HG03103 (cell line): Measurements from ENCODE around the gene CYP4F3.
"Not testable (repeated sequence)": the region's sequence is repeated elsewhere in the genome, so short reads cannot be mapped to it uniquely, and the experiment has no call there.

ENCODE experiments used
- ATAC-seq: cut with Tn5 transposase; IDR thresholded peaks from one replicate; pipeline ENCODE4 v1.9.1; 2021; ENCODE audit warnings: low read depth; ENCODE audit not compliant: unreplicated experiment

Gene CYP4F3

DNA sequence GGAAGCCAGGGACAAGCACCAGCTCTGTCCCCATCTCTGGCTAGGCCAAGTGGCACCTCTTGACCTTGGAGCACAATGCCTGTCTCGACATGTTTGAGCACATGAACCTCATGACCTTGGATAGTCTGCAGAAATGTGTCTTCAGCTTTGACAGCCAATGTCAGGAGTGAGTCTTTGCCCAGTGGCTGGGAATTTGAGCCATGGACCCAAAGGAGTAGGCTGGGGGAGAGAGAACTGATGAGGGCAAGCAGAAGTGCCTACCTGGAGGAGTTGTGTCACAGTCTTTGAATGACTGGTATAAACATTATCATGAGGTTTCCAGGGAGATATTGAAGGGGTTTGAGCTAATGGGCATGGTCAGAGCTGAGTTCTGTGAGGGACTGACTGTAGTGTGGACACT is 25.5 kb downstream of the CYP4F3 start:
- ATAC-seq = no peak

- no peak for ATAC-seq
Measured at GRCh38 chr19:15666883-15667282, 26.2 kb downstream of the CYP4F3 start.

DNA sequence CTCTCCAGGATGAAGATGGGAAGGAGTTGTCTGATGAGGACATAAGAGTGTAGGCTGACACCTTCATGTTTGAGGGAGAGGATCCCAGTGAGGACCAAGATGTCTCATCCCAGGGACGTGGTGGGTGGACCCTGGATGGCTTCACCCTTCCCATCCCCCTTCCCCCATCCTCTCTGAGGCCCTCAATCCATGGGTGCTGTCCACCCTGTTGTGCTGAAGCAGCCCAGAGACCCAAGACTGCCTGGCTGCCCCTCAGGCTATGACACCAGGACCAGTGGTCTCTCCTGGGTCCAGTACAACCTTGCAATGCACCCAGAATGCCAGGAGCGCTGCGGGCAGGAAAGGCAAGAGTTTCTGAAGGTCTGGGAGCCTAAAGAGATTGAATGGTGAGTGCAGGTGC is 28.7 kb downstream of the CYP4F3 start:
- no peak for ATAC-seq

GRCh38 chr19:15669891-15670290 is 29.2 kb downstream of the CYP4F3 start:
- no peak for ATAC-seq

DNA sequence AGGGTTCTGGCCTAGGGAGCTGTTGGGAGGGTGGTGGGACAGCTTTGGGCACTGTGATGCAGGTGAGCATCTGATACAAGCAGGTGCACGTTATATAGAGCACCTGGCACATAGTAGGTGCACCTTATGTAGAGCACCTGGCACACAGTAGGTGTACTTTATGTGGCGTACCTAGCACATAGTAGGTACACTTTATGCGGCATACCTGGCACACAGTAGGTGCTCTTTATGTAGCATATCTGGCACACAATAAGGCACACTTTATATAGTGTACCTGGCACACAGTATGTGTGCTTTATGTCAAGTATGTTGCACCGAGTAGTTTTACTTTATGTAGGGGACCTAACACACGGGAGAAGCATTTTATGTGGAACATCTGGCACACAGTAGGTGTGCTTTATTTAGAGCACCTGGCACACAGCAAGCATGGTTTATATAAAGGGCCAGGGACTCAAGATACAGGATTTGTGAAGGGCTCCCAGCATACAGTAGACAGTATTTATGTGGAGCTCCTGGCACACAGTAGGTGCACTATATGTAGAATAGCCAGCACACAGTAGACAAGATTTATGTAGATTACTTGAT is 30.6 kb downstream of the CYP4F3 start:
- no peak for ATAC-seq

DNA sequence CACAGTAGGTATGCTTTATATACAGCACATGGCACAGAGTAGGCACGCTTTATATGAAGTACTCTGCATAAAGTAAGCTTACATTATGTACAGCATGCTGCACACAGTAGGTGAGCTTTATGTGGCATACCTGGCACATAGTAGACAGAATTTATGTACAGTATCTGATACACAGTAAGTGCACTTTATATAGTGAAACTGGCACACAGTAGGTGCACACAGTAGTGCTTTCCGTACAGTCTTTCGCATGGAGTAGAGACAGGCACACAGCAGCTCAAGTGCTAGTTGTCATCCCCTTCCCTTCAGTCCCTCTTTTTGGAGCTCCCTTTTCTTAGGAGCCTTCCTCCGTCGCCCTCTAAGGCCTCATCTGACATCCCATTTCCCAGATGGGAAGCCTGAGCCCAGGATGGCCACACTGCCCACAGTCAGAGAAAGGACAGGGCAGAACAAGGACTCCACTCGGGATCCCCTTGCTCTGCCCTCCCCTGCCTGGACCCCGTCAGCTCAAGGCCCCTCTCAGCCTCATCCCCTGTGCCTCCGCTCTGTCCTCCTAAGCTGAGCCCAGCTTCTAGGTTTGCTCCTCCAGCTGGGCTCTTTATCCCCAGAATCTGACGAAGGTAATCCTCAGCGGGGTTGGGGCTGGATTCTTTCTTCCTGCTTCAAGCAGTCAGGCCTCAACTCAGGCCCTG is 31.3 kb downstream of the CYP4F3 start:
- no peak for ATAC-seq

DNA sequence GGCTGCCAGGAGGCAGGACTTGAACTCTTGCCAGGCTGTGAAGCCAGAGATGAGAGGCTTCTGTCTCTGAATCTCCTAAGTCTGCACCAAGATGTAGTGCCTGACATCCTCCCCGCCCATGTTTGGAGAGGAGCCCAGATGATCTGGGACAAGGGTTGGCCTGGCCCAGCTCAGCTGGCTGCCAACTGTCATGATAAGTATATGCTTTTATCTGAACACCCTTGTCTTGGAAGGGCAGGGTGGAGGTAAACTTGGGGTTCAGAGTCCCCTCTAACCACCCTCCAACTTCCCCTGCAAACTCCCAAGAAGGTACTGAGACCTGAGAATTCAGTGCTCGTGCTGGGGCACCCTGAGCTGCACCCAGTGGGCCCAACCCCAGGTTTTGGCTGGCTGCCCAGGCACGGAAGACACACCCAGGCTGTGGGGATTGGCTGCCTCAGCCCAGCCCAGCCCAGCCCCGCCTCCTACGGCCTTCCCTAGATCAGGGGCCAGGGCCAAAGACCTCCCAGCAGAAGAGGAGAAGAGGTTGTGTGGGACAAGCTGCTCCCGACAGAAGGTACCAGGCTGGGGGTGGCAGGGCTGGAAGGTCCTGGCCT is 32.0 kb downstream of the CYP4F3 start, which contains the start of gene CYP4F12:
CYP4F12 (plus strand) TSS at position 508 of the 596 bp plus-strand sequence. CDS start 443 bp downstream, outside the sequence.
- no peak for ATAC-seq

DNA sequence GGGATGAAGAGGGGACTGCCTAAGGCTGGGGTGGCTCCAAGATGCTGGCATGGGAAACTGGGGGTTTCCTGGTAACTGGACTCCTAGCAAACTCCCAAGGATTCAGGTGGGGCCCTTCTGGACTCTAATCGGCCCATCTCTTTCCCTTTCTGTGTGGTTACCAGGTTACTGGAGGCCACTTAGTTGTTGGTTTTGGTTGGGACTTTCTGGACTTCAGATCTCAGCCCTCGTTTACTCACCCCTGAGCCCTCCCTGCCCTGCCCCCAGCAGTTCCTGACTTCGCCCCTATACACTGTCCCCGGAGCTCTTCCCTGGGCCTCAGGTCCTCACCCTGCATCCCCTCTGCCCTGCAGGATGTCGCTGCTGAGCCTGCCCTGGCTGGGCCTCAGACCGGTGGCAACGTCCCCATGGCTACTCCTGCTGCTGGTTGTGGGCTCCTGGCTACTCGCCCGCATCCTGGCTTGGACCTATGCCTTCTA is 32.5 kb downstream of the CYP4F3 start:
- ATAC-seq = no peak

DNA sequence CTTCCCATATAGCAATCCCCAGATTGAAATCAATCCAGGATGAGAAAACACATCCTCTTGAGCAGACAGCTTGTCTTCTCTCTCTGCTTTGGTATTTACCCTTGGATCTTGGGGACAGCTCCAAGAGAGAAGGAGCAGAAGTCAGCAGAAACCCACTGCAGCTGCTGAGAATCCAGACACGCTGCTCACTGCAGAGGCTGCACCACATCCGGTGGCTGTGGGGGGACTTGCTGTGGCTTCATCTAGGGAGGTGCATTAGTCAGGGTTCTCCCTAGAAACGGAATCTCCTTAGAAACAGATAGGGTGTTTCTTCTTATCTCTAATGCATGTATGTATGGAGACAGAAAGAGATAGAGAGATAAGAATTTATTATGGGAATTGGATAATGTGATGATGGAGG is 34.9 kb downstream of the CYP4F3 start:
- ATAC-seq = no peak

- ATAC-seq = no peak
Measured at GRCh38 chr19:15679089-15679488, 38.4 kb downstream of the CYP4F3 start.

GRCh38 chr19:15679865-15680264 is 39.2 kb downstream of the CYP4F3 start:
- ATAC-seq = not testable (repeated sequence)

- no peak for ATAC-seq
Measured at GRCh38 chr19:15680478-15681322, 40.0 kb downstream of the CYP4F3 start.

DNA sequence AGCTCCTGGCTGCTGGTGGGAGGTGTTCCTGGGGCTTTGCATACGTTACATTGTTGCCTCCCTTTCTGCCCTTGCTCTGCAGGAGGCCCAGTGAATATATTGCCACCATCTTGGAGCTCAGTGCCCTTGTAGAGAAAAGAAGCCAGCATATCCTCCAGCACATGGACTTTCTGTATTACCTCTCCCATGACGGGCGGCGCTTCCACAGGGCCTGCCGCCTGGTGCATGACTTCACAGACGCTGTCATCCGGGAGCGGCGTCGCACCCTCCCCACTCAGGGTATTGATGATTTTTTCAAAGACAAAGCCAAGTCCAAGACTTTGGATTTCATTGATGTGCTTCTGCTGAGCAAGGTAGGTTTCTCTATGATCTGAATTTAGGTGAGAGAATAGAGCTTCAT is 42.7 kb downstream of the CYP4F3 start:
- ATAC-seq = no peak

DNA sequence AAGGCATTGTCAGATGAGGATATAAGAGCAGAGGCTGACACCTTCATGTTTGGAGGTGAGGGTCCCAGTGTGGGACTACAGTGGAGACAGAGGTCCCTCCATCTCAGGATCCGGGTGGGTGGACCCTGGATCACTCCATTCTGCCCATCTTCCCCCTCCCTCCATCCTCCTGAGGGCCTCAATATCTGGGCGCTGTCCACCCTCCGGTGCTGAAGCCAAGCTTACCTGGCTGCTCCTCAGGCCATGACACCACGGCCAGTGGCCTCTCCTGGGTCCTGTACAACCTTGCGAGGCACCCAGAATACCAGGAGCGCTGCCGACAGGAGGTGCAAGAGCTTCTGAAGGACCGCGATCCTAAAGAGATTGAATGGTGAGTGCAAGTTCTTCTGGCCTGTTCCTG is 44.1 kb downstream of the CYP4F3 start:
- no peak for ATAC-seq

DNA sequence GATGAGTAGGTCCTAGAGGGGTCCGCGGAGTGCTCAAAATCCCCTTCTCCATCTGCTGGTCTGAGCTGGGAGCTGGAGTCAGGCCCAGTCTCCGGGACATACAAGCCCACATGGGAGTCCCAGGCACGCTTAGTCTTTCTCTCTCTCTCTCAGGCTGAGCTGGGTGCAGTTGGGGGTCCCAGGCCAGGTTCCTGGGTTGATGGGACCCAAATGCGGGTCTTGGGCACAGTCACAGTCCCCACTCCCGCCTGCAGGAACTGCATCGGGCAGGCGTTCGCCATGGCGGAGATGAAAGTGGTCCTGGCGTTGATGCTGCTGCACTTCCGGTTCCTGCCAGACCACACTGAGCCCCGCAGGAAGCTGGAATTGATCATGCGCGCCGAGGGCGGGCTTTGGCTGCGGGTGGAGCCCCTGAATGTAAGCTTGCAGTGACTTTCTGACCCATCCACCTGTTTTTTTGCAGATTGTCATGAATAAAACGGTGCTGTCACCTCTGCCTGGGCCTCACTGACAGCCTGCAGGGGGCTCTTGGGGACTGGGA is 56.0 kb downstream of the CYP4F3 start:
- ATAC-seq = no peak

GRCh38 chr19:15701757-15702533 is 61.2 kb downstream of the CYP4F3 start:
- ATAC-seq = no peak

GRCh38 chr19:15702534-15702930 is 61.8 kb downstream of the CYP4F3 start:
- no peak for ATAC-seq
